Measurements from ENCODE around the gene FBXO42.

FBXO42 gene

GRCh38 chr1:16380868-16381267, 28.6 kb upstream of the FBXO42 start:
- Histone ChIP-seq H4K20me1 (ENCODE audit: insufficient read depth, low read length) (0 out of 2 replicates have a peak, but pooled peaks cover 2% of the 10 kb centered on the region), H3K9ac (ENCODE audit: low read length) (no peak overlapping the region), H3K4me1 (ENCODE audit: insufficient read depth, low read length, severe bottlenecking) (peaks cover 24% of the 10 kb centered on the region), H3K4me2 (ENCODE audit: low read length) (no peak overlapping the region), H3K27me3 (ENCODE audit: insufficient read depth, low read length) (no peaks in the 10 kb centered on the region), H3K9me3 (ENCODE audit: low read length) (no peaks in the 10 kb centered on the region), H3K9me2 (ENCODE audit: low read depth, low read length) (no peaks in the 10 kb centered on the region), H3K27ac (ENCODE audit: low read depth, low read length, poor library complexity, severe bottlenecking) (no peak overlapping the region), H3K4me3 (ENCODE audit: low read depth, low read length, poor library complexity, severe bottlenecking) (no peak overlapping the region), H2AFZ (ENCODE audit: low read length) (no peak overlapping the region), H3K79me2 (ENCODE audit: insufficient read depth, low read length) (peaks cover 88% of the 10 kb centered on the region), H3F3A (ENCODE audit: insufficient read depth, low read length) (no peaks in the 10 kb centered on the region), H3K36me3 (ENCODE audit: insufficient read depth, low read length) (no peaks in the 10 kb centered on the region)
- TF ChIP-seq EZH2 (IDR thresholded peaks at IDR 0.05; ENCODE audit: borderline replicate concordance, low read length) (no peak), CTCF (IDR thresholded peaks at IDR 0.05; ENCODE audit: low read length) (no peak)

GRCh38 chr1:16378443-16378842, 26.2 kb upstream of the FBXO42 start:
- Histone ChIP-seq H3K4me2 (ENCODE audit: low read length) (no peak overlapping the region), H3K4me1 (ENCODE audit: insufficient read depth, low read length, severe bottlenecking) (peaks cover 8% of the 10 kb centered on the region), H4K20me1 (ENCODE audit: insufficient read depth, low read length) (0 out of 2 replicates have a peak, but pooled peaks cover 2% of the 10 kb centered on the region)

GRCh38 chr1:16376971-16377370, 24.7 kb upstream of the FBXO42 start:
- Histone ChIP-seq H4K20me1 (ENCODE audit: insufficient read depth, low read length) (0 out of 2 replicates have a peak, but pooled peaks cover 2% of the 10 kb centered on the region), H3K27me3 (ENCODE audit: insufficient read depth, low read length) (no peaks in the 10 kb centered on the region), H3K4me2 (ENCODE audit: low read length) (no peak overlapping the region), H3K9me2 (ENCODE audit: low read depth, low read length) (no peaks in the 10 kb centered on the region), H3K79me2 (ENCODE audit: insufficient read depth, low read length) (peaks cover 90% of the 10 kb centered on the region), H3K9me3 (ENCODE audit: low read length) (no peaks in the 10 kb centered on the region), H3K9ac (ENCODE audit: low read length) (no peak overlapping the region), H3K27ac (ENCODE audit: low read depth, low read length, poor library complexity, severe bottlenecking) (no peak overlapping the region), H3K36me3 (ENCODE audit: insufficient read depth, low read length) (peaks cover 6% of the 10 kb centered on the region; the same call in 1 of the 2 replicates), H3K4me3 (ENCODE audit: low read depth, low read length, poor library complexity, severe bottlenecking) (no peak overlapping the region), H3K4me1 (ENCODE audit: insufficient read depth, low read length, severe bottlenecking) (peaks cover 8% of the 10 kb centered on the region), H2AFZ (ENCODE audit: low read length) (no peak overlapping the region), H3F3A (ENCODE audit: insufficient read depth, low read length) (no peaks in the 10 kb centered on the region)
- TF ChIP-seq EZH2 (IDR thresholded peaks at IDR 0.05; ENCODE audit: borderline replicate concordance, low read length) (no peak), CTCF (IDR thresholded peaks at IDR 0.05; ENCODE audit: low read length) (no peak)

More at GRCh38 chr1:16378443-16378842, 26.2 kb upstream of the FBXO42 start:
- TF ChIP-seq EZH2 (IDR thresholded peaks at IDR 0.05; ENCODE audit: borderline replicate concordance, low read length): no peak
- Histone ChIP-seq H3K9ac (ENCODE audit: low read length) (no peak overlapping the region), H3K79me2 (ENCODE audit: insufficient read depth, low read length) (peaks cover 90% of the 10 kb centered on the region), H3K9me2 (ENCODE audit: low read depth, low read length) (no peaks in the 10 kb centered on the region), H3F3A (ENCODE audit: insufficient read depth, low read length) (no peaks in the 10 kb centered on the region), H3K36me3 (ENCODE audit: insufficient read depth, low read length) (no peaks in the 10 kb centered on the region), H3K27me3 (ENCODE audit: insufficient read depth, low read length) (no peaks in the 10 kb centered on the region), H2AFZ (ENCODE audit: low read length) (no peak overlapping the region), H3K9me3 (ENCODE audit: low read length) (no peaks in the 10 kb centered on the region), H3K27ac (ENCODE audit: low read depth, low read length, poor library complexity, severe bottlenecking) (no peak overlapping the region), H3K4me3 (ENCODE audit: low read depth, low read length, poor library complexity, severe bottlenecking) (no peak overlapping the region)

All from OCI-LY1 (cell line).